Right ventricle myocardium superior (tissue), 1 donor: ENCODE measurements around the gene ARMH3. TPM values are rescaled to one million over a fixed set of nuclear protein-coding genes. Genes with fewer than 3 reads are reported as not detected.
A peak's percentile ranks its signal among the peaks of the same experiment; 100 is the strongest.
"Not testable (repeated sequence)": the region's sequence is repeated elsewhere in the genome, so short reads cannot be mapped to it uniquely, and the experiment has no call there.

Experiments
- ATAC-seq: fragments of 200-7000 bp; cut with Tn5 transposase; one replicate; pipeline ENCODE4 v1.9.1; 2020; ENCODE audit warnings: mild to moderate bottlenecking; ENCODE audit not compliant: poor library complexity
- DNase-seq: peaks from one replicate; pipeline ENCODE4 v3.0.0-alpha.2; 2020
- intact Hi-C: fragments of 100-400 bp; cut with DNase I; formaldehyde crosslinking; loops from one replicate; pipeline ENCODE4 v1.11.2; 2022
- total RNA-seq: library from RNA; stranded (reverse); fragmentation: NEBNext Ultra II Directional; extraction: Animal tissue kit (Norgen Biotek cat#: 25700); gene quantifications from one replicate; pipeline ENCODE4 v1.2.1, GENCODE V29; 2021
- donor health status: DM: no; HTN: yes; CAD: no; lungs with severe emphysema.

ARMH3 gene
- total RNA-seq, 1 donor from 2014 or later = 55.1 TPM

DNA sequence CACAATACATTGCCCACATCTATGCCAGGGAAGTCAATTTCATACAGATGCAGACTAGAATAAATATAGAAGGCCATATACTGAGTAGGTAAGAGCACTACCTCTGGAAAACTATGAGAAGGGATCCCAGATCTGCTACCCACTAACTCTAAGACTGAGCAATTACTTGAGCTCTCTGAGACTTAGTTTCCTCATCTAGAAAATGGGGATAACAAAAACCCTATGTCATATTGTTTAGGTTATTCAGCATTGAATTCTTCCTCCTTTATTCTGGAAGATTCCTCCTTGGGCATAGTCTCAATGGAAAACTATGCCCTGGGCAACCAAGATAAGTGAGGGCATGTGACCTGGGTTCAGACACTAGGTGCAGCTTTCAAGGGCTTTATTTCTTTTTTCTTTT lies 4.0 kb upstream of the ARMH3 start:
- DNase-seq = no peak
- intact Hi-C loops = no loop called here
- ATAC-seq = no peak

DNA sequence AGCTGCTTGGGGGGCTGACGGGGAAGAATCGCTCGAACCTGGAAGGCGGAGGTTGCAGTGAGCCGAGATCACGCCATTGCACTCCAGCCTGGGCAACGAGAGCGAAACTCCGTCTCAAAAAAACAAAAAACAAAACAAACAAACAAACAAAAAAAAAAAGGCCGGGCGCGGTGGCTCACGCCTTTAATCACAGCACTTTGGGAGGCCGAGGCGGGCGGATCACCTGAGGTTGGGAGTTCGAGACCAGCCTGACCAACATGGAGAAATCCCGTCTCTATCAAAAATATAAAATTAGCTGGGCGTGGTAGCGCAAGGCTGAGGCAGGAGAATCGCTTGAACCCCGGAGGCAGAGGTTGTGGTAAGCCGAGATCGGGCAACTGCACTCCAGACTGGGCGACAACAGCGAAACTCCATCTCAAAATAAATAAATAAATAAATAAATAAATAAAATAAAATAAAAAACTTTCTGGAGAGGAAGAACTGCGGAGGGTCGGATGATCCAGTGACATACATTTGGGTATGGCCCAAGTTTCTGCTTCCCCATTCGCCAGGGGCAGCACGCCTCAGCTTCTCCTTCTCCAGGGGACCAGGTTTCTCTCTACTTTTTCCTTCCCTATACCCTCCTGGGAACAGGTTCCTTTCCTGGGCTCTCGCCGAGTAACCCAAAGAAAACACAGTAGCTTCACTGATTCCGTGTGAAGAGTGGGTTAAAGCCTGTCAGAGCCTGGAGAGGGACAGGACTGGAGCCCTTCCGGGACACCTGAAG lies 909 bp downstream of the ARMH3 start:
- DNase-seq, intact Hi-C loops: not testable (repeated sequence)
- ATAC-seq = peak; percentile 3

DNA sequence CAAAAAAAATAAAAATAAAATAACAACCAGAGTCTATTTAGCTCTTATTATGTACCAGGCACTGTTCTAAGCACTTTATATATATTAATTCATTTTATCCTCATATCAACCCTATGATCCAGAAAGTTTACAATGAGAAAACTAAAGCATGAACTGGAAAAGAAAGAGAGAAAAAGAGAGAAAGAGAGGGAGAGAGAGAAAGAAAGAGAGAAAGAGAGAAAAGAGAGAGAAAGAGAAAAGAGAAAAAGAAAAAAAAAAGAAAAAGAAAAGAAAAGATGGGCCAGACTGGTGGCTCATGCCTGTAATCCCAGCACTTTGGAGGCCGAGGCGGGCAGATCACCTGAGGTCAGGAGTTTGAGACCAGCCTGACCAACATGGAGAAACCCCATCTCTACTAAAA lies 9.9 kb downstream of the ARMH3 start:
- ATAC-seq (no peak), DNase-seq (no peak)
- intact Hi-C loops = no loop called here

DNA sequence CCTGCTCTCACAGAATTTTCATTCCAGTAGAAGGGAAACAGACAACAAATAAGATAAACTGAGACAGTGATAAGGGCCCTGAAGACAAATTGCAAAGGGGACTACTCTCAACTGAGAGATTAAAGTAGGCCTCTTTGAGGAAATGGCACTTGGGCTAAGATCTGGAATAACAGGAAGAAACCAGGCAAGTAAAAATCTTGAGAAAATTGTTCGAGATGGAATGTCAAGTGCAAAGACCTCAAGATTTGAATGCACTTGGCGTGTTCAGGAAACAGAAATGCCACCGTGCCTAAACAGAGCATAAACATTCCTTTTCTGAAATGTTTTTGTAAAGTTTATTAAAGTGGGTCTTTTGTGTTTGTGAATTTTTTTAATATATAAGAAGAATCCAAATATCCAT lies 10.7 kb downstream of the ARMH3 start:
- ATAC-seq = no peak
- intact Hi-C loops = no loop called here
- DNase-seq = no peak

DNA sequence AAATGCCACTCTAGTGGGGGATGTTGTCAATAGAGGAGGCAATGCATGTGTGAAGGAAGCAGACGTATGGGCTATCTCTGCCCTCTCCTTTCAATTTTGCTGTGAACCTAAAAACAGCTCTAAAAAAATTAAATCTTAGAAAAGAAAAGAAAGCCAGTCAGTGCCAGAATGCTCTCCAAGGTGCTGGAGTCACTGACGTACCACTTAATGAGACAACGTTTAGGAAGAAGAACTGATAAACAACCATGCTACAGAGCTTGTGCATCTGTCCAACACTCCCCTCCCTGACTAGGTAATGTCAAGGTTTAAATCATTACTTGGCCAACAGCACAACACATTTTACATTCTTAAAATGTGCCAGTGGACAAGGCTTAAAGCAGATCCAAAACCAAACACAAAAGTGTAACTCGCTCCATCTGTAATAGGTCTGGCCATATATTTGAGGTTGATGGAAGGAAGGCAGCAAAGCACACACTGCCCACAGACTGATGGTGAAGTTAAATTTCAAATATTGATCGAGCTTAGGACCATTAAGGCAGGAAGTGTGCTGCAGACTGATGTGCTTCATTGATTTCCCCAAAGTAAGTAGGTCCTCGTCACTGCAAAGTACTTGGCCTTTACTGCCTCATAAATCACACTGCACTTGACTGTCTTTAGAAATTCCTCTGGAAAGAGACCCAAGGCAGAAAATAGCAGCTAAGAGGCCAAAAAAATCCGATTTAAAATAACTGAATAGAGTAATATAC lies 15.5 kb downstream of the ARMH3 start:
- no peak for ATAC-seq
- no peak for DNase-seq
- intact Hi-C loops = no loop called here

DNA sequence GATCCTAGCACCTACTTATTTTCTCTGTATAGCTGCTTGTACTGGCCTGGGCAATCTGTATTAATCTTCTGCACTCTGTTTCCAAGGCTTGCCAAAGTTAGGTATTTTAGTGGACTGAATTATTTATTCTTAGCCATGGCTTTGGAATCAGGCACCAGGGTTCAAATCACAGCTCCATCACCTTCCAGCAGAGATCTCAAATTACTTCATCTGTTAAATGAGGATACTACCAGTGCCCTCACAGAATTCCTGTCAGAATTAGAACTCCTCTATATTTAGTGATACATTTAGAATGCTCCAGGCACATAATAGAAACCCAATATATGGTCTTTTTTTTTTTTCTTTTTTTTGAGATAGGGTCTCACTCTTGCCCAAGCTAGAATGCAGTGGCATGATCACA lies 17.6 kb downstream of the ARMH3 start:
- intact Hi-C loops = no loop called here
- ATAC-seq (no peak), DNase-seq (no peak)

DNA sequence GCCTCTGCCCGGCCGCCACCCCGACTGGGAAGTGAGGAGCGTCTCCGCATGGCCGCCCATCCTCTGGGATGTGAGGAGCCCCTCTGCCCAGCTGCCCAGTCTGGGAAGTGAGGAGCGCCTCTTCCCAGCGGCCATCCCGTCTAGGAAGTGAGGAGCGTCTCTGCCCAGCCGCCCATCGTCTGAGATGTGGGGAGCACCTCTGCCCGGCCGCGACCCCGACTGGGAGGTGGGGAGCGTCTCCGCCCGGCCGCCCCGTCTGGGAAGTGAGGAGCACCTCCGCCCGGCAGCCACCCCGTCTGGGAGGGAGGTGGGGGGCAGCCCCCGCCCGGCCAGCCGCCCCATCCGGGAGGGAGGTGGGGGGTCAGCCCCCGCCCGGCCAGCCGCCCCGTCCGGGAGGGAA lies 20.2 kb downstream of the ARMH3 start:
- ATAC-seq, intact Hi-C loops, DNase-seq: not testable (repeated sequence)

DNA sequence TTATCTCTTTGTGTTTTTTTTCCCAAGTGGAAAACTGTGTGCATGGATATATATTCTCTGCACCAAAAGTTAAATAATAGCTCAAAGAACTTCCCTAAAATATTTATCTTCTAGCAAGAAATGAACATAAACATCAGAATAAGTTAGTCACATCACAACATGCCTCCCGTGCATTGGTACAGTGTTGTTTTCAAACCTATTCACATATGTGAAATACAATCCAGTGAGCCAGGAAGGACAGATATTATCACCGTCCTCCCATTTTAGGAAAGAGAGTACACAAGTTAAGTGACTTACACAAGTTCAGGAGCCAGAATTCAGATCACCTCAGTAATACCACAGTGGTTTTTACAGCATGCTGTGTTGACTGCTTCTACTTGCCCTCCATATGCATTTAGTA lies 22.2 kb downstream of the ARMH3 start:
- no peak for DNase-seq
- intact Hi-C loops = no loop called here
- no peak for ATAC-seq

DNA sequence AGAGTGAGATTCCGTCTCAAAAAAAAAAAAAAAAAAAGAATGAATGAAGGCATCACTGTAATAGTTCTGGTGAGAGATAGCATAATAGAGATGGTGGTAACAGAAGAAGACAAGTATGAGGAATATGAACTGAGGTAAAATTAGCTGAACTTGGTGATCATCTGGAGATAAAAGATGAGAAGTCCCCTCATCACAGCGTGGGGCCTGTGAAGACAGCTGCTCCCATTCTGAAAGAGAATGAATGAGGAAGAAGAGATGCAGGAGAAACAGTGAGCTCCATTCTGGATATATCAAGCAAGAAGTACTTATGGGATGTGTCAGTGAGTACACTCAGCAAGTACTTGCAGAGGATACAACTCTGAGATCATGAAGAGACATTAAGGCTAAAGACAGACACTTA lies 28.7 kb downstream of the ARMH3 start:
- no peak for DNase-seq
- intact Hi-C loops = no loop called here
- ATAC-seq = no peak

DNA sequence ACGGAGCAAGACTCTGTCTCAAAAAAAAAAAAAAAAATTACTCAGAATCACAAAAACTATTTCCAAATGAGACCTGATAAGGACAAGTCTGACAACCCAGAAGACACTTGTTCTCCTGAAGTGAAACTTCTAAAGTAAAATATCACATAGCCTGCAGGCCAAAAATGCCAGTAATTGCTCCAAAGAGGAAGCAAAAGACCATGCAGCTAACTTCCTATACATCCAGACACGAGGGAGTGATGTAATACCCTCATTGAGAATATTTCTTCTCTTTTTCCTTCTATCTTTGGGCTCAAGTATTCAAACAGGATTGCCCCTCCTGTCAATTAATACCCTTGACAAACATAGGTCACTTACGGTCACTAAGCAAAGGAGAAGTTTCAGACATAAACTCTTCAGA lies 31.2 kb downstream of the ARMH3 start:
- no peak for DNase-seq
- intact Hi-C loops = no loop called here
- no peak for ATAC-seq

DNA sequence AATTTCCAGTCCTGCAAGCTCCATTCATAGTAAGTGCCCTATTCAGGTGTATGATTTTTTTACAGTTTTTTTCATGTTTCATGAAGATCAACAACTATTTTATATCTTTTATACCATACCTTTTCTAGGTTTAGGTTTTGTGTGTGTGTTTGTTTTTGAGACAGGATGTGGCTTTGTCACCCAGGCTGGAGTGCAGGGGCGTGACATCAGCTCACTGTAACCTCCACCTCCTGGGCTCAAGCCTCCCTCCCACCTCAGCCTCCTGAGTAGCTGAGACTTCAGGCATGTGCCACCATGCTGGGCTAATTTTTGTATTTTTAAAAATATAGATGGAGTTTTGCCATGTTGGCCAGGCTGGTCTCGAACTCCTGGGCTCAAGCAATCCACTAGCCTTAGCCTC lies 35.0 kb downstream of the ARMH3 start:
- no peak for DNase-seq
- ATAC-seq = no peak
- intact Hi-C loops = no loop called here

DNA sequence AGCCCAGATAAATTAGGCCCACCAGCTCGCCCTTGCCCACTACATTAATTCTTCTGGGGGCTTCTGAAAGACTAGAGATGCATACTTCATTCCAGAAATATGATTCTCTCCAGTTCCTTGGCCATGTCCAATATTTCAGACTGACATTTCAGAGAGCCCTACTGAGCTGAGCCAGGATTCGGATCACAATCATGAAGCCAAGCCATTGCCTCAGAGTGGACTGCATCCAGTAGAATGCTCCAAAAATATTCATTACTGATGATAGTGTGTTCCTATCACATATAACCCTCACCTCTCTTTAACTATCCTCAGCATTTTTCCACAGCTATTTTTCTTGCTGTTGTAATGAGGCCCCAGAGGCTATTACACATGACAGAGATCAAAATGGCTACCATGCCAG lies 38.7 kb downstream of the ARMH3 start:
- ATAC-seq (peak; percentile 74), DNase-seq (no peak)
- intact Hi-C loops = no loop called here

DNA sequence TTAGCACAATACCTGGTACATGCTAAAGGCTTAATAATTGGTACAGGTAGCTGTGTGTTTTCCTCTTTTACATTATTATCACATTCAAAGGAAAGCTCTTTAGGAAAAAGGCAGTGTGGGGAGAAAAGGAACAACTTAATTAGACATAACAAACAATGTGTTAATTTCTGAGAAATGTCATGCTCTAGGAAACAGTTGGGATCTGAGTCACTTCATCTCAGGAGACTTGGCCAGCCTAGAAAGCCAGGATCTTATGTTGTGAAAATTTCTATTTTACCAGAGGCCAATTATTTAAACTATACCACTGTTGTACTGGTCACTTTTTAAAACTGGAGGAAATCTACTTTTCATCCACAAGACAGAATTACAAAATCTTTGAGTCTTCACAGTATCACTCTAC lies 39.6 kb downstream of the ARMH3 start:
- DNase-seq (no peak), ATAC-seq (no peak)
- intact Hi-C loops = no loop called here

DNA sequence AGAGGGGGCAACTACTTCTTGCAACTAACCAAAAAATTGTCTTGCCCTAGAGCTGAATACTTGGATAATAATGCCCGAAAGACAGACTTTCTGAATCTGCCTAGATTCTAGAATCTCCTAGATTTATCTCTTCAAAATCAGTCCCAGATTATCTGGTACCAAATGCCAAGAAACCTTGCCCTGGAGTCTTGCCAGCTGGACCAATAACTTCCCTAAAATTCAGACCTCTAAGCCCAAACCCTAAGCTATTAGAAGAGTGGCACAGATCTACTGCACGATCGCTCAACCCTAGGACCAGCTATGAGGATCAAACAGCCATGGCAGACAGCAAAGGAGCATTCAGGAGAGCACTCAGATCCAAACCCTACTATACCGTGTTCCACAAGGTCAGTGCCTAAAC lies 45.0 kb downstream of the ARMH3 start:
- intact Hi-C loops = no loop called here
- no peak for DNase-seq
- ATAC-seq = no peak

DNA sequence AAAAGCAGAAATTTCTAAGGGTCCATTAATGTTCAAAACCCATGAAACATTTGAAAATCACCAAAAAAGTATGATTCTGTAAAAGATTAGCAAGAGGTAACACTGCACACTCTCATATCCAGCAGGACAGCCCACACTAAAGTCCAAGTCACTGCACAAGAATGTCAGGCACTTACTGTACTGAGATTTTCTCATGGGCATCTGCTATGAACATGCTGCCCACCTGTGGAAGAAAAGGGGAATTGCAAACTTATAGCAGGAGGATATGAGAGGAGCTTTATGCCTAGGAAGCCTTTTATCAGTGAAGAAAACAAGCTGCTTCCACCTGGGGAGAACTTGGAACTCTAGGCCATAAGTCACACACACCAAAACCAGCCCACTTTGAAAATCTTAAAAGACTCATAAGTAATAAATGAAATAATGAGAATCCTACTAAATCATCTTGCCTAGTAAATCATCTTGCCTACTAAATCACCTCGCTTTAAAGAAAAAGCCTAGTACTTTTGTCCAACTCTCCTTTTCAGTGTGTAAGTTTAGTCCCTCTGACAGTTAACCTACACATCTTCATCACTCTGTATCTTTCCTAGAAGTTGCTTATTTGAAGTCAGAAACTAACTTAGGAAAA lies 46.1 kb downstream of the ARMH3 start:
- DNase-seq = no peak
- intact Hi-C loops = loop anchor here (2.0 to 5.0 kb wide), 2 partner anchors 123 to 169 kb away; no protein-coding TSS in a partner anchor

DNA sequence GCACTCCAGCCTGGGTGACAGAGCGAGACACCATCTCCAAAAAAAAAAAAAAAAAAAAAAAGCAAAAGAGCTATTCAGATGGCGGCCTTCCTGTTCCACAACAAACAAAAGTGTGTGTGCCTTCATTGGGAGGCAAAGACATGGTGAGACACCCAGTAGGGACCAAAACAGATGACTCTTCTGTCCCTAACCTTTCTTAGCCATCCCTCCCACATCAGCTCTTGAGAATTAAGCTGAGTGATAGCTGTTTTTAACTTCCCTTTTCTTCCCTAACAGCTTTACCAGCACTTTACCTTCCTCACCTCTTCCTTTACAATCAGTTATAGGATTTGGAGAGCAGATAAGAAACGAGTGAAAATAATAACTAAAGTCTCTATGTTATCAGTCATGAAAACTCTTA lies 48.2 kb downstream of the ARMH3 start:
- DNase-seq (no peak), ATAC-seq (no peak)
- intact Hi-C loops = loop anchor here (2.0 to 5.0 kb wide), 2 partner anchors 120 to 167 kb away; no protein-coding TSS in a partner anchor

More for the DNA sequence above, 46.1 kb downstream of the ARMH3 start:
- ATAC-seq = peak; percentile 92

DNA sequence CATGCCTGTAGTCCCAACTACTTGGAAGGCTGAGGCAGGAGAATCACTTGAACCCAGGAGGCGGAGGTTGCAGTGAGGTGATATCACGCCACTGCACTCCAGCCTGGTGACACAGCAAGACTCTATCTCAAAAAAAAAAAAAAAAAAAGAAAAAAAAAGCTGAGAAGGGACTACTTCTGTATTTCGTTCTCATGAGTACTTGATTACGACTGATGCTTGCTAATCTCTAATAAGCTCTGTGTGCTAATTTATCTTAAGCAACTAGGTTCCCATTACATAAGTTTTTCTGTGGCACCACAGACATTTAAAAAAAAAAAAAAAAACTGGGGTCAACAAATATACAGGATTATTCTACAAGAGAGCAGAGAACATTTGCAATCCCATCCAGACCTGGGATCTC lies 48.9 kb downstream of the ARMH3 start:
- intact Hi-C loops = loop anchor here (5.0 kb wide), 1 partner anchor 120 kb away; no protein-coding TSS in a partner anchor
- not testable (repeated sequence) for ATAC-seq, DNase-seq

DNA sequence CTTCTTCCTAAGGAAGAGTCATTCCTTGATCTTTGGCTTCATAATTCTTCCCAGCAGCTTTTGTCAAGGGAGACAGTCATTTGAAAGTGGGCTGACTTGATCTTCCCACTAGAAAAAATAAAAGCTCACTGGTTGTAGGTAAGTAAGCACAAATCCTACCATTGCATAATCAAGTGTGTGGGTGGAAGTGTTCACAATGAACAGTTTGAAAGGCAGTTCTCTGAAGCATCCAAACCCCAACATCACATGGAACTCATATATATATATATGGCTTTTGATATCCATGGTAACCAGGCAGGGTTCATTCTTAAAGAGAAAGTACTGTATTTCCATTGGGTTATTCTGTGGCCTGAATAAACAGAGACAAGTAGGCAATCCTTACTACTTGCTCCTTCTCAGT lies 51.6 kb downstream of the ARMH3 start:
- ATAC-seq = no peak
- no peak for DNase-seq
- intact Hi-C loops = no loop called here

DNA sequence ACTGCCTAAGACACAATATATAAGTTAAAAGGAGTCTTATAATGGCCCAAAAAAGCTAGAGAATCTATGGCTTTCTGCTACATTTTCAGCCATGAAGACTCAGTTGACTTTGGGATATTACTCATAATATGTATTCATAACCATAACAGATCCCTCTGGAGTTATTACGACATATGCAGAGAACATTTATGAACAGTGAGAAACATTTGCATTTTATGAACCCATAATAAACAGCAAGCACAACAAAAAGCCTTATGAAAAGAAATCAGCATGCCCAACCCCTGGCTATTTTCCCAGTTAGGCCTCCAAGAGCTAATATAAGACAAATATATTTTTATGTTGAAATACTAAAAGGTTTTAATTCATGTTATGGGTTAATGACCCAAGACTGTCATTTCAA lies 52.4 kb downstream of the ARMH3 start:
- no peak for ATAC-seq
- intact Hi-C loops = no loop called here
- DNase-seq = no peak
